Measurements from ENCODE around the gene EFHB.
"Not testable (repeated sequence)": the region's sequence is repeated elsewhere in the genome, so short reads cannot be mapped to it uniquely, and the experiment has no call there.

DNA sequence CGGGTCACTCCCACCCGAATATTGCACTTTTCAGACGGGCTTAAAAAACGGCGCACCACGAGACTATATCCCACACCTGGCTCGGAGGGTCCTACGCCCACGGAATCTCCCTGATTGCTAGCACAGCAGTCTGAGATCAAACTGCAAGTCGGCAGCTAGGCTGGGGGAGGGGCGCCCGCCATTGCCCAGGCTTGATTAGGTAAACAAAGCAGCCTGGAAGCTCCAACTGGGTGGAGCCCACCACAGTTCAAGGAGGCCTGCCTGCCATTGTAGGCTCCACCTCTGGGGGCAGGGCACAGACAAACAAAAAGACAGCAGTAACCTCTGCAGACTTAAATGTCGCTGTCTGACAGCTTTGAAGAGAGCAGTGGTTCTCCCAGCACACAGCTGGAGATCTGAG is 78.7 kb downstream of the EFHB start:
- TF ChIP-seq ZNF510 (tag by site-specific recombination; IDR thresholded peaks at IDR 0.05; ENCODE audit: insufficient replicate concordance); ZNF114 (tag by site-specific recombination; IDR thresholded peaks at IDR 0.05); MZF1 (tag by site-specific recombination; IDR thresholded peaks at IDR 0.05; ENCODE audit: borderline replicate concordance); ZNF660 (tag by site-specific recombination; IDR thresholded peaks at IDR 0.05); TCF7L2 (IDR thresholded peaks at IDR 0.05; ENCODE audit: borderline replicate concordance, low read depth, low read length); WT1 (tag by site-specific recombination; IDR thresholded peaks at IDR 0.05); ZSCAN23 (tag by site-specific recombination; IDR thresholded peaks at IDR 0.05): not testable (repeated sequence)
- TF ChIP-seq, protein P1, sequence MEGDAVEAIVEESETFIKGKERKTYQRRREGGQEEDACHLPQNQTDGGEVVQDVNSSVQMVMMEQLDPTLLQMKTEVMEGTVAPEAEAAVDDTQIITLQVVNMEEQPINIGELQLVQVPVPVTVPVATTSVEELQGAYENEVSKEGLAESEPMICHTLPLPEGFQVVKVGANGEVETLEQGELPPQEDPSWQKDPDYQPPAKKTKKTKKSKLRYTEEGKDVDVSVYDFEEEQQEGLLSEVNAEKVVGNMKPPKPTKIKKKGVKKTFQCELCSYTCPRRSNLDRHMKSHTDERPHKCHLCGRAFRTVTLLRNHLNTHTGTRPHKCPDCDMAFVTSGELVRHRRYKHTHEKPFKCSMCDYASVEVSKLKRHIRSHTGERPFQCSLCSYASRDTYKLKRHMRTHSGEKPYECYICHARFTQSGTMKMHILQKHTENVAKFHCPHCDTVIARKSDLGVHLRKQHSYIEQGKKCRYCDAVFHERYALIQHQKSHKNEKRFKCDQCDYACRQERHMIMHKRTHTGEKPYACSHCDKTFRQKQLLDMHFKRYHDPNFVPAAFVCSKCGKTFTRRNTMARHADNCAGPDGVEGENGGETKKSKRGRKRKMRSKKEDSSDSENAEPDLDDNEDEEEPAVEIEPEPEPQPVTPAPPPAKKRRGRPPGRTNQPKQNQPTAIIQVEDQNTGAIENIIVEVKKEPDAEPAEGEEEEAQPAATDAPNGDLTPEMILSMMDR (tag by site-specific recombination; IDR thresholded peaks at IDR 0.05): not testable (repeated sequence)
- TF ChIP-seq, protein P2, sequence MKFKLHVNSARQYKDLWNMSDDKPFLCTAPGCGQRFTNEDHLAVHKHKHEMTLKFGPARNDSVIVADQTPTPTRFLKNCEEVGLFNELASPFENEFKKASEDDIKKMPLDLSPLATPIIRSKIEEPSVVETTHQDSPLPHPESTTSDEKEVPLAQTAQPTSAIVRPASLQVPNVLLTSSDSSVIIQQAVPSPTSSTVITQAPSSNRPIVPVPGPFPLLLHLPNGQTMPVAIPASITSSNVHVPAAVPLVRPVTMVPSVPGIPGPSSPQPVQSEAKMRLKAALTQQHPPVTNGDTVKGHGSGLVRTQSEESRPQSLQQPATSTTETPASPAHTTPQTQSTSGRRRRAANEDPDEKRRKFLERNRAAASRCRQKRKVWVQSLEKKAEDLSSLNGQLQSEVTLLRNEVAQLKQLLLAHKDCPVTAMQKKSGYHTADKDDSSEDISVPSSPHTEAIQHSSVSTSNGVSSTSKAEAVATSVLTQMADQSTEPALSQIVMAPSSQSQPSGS (tag by site-specific recombination; IDR thresholded peaks at IDR 0.05; ENCODE audit: low read depth): not testable (repeated sequence)

Measured in HEK293 (cell line).